Body of pancreas (tissue), 4 donors: ENCODE data around the gene MDFIC.

Experiments
- CTCF ChIP-seq, 7 experiments: fragments of 450-650 bp in 4 of 7; fragments of 200-600 bp in 3 of 7; sonication (generic) in 3 of 7; IDR thresholded peaks; one replicate each; pipeline ENCODE4 v1.5.1; 2016 to 2019; ENCODE audit warnings: antibody characterized with exemption in 7 of 7
- POLR2A ChIP-seq, 3 donors: fragments of 450-650 bp; IDR thresholded peaks; one replicate each; pipeline ENCODE4 v1.6.1; 2016; ENCODE audit warnings: antibody characterized with exemption in 3 of 3, mild to moderate bottlenecking in 2 of 3

GRCh38 chr7:114924038-114924712 lies 2.3 kb downstream of the MDFIC start:
- TF ChIP-seq CTCF (IDR thresholded peaks at IDR 0.05): no peak
- no peak for TF ChIP-seq POLR2A (IDR thresholded peaks at IDR 0.05)
